Sigmoid colon (tissue), 7 donors: ENCODE measurements around the gene ADAMTS7. TPM values are rescaled to one million over a fixed set of nuclear protein-coding genes. Genes with fewer than 3 reads are reported as not detected.
"Not testable (repeated sequence)": the region's sequence is repeated elsewhere in the genome, so short reads cannot be mapped to it uniquely, and the experiment has no call there.

ENCODE experiments used
- DNase-seq: peaks from one replicate; pipeline ENCODE4 v3.0.0-alpha.2; 2019
- H3K27ac ChIP-seq, 4 donors: fragments of 200-600 bp; sonication (generic); one replicate each; pipeline ENCODE4 v1.5.1; 2016 to 2019; ENCODE audit warnings: mild to moderate bottlenecking in 1 of 4
- H3K27me3 ChIP-seq, 3 donors: fragments of 200-600 bp; sonication (generic); one replicate each; pipeline ENCODE4 v1.5.1; 2019; ENCODE audit warnings: mild to moderate bottlenecking in 1 of 3
- H3K36me3 ChIP-seq, 4 donors: fragments of 200-600 bp; sonication (generic); one replicate each; pipeline ENCODE4 v1.5.1; 2016 to 2019
- H3K4me1 ChIP-seq, 4 donors: fragments of 200-600 bp; sonication (generic); one replicate each; pipeline ENCODE4 v1.5.1; 2017 to 2019
- H3K4me3 ChIP-seq, 4 donors: fragments of 200-600 bp; sonication (generic); one replicate each; pipeline ENCODE4 v1.5.1; 2017 to 2019; ENCODE audit warnings: mild to moderate bottlenecking in 2 of 4, moderate library complexity in 1 of 4
- H3K9me3 ChIP-seq, 4 donors: fragments of 200-600 bp in 3 of 4; sonication (generic) in 3 of 4; one replicate each; pipeline versions ENCODE4 v1.5.1 to v1.6.1; 2013 to 2019
- EP300 ChIP-seq, 4 donors: sonication (generic); formaldehyde crosslinking; IDR thresholded peaks; one replicate each; pipeline ENCODE4 v1.6.1; 2017; ENCODE audit warnings: antibody characterized with exemption in 4 of 4
- POLR2A ChIP-seq, 2 donors: fragments of 450-650 bp; IDR thresholded peaks; one replicate each; pipeline ENCODE4 v1.6.1; 2016; ENCODE audit warnings: antibody characterized with exemption in 2 of 2, mild to moderate bottlenecking in 2 of 2, moderate library complexity in 2 of 2
- POLR2AphosphoS5 ChIP-seq, 4 donors: sonication (generic); formaldehyde crosslinking; IDR thresholded peaks; one replicate each; pipeline ENCODE4 v1.6.1; 2017; ENCODE audit warnings: antibody characterized with exemption in 4 of 4
- WGBS, 2 donors: extraction: QIAGEN DNeasy Blood & Tissue Kit; methylation state at CpG; one replicate each; pipeline ENCODE4 v1.1.7; 2013; 5-methylcytosine and 5-hydroxymethylcytosine counted together
- intact Hi-C: fragments of 100-400 bp; cut with DNase I; formaldehyde crosslinking; loops from one replicate; pipeline ENCODE4 v1.15.1; 2023
- polyA plus RNA-seq, 3 donors: library from polyadenylated mRNA; stranded (reverse); fragments of 200-250 nt; gene quantifications; one replicate each; pipeline ENCODE4 v1.2.3, GENCODE V29; 2013
- total RNA-seq, 4 donors: library from RNA; depleted of rRNA; stranded (reverse); fragments of >200 nt; gene quantifications; one replicate each; pipeline ENCODE4 v1.1.0, GENCODE V29; 2016
- TF ChIP-seq, protein P1 (sequence below), 4 experiments: fragments of 450-650 bp in 3 of 4; fragments of 200-600 bp in 1 of 4; IDR thresholded peaks; one replicate each; pipeline ENCODE4 v1.5.1; 2016 to 2019; ENCODE audit warnings: antibody characterized with exemption in 4 of 4, mild to moderate bottlenecking in 3 of 4, moderate library complexity in 2 of 4
- donor health status: healthy with polysubstance abuse.
- donor health status: Bipolar disorder and iron deficiency.
- donor health status: healthy.

Gene ADAMTS7
- total and polyA plus RNA-seq, 7 donors = 0.23 to 8.3 (median 1.8) TPM; not detected in 1

DNA sequence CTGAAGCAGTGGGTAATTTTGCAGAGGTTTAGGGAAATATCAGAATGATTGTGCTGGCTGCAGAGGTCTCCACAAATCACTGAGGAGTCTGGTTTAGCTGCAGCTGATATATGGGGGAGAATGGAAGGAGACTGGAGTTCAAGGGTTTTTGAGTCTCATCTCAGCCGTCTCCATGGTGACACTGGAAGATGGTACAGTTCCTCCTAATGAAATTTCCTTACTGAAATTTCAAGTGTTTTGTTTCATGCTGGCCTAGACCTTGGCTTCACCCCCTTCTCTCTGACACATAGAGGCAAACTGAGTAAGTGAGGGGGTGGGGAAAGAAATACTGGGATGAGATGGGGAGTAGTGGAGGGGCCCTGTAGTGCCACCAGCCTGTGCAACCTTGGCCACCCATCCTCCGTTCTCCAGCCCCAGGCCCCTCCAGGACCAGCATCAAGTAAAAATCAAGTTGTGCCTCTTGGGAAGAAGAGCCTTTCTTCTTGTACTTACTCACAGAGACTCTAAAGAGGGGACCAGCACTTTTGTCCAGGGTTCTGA is 43.6 kb upstream of the ADAMTS7 start:
- TF ChIP-seq POLR2AphosphoS5 (IDR thresholded peaks at IDR 0.05) = no peak
- TF ChIP-seq POLR2A (IDR thresholded peaks at IDR 0.05) = no peak
- TF ChIP-seq, protein P1, sequence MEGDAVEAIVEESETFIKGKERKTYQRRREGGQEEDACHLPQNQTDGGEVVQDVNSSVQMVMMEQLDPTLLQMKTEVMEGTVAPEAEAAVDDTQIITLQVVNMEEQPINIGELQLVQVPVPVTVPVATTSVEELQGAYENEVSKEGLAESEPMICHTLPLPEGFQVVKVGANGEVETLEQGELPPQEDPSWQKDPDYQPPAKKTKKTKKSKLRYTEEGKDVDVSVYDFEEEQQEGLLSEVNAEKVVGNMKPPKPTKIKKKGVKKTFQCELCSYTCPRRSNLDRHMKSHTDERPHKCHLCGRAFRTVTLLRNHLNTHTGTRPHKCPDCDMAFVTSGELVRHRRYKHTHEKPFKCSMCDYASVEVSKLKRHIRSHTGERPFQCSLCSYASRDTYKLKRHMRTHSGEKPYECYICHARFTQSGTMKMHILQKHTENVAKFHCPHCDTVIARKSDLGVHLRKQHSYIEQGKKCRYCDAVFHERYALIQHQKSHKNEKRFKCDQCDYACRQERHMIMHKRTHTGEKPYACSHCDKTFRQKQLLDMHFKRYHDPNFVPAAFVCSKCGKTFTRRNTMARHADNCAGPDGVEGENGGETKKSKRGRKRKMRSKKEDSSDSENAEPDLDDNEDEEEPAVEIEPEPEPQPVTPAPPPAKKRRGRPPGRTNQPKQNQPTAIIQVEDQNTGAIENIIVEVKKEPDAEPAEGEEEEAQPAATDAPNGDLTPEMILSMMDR (IDR thresholded peaks at IDR 0.05) = no peak
- no peak for TF ChIP-seq EP300 (IDR thresholded peaks at IDR 0.05)
- Histone ChIP-seq H3K4me3 (no peak overlapping the region), H3K27me3 (no peaks in the 10 kb centered on the region), H3K9me3 (no peaks in the 10 kb centered on the region), H3K4me1 (no peaks in the 10 kb centered on the region), H3K36me3 (no peaks in the 10 kb centered on the region), H3K27ac (no peak overlapping the region)
- intact Hi-C loops = loop anchor here (5.0 kb wide), 1 partner anchor 43 kb away; the partner anchor contains the start of gene ADAMTS7
- WGBS, 2 donors = 86 to 97% methylated on average over 2 of the region's 2 CpGs
- DNase-seq = no peak

DNA sequence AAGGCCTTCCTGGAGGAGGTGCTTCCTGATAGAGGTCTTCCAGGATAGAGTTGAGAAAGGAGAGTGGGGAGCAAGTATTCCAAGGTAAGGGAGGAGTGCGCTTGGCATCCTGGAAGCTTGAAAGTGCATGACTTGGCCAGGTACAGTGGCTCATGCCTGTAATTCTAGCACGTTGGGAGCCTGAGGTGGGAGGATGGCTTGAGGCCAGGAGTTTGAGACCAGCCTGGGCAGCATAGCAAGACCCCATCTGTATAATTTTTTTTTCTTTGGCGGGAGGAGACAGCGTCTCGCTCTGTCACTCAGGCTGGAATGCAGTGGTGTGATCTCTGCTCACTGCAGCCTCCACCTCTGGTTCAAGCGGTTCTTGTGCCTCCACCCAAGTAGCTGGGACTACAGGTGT is 42.2 kb upstream of the ADAMTS7 start:
- H3K36me3 ChIP-seq = no peaks in the 10 kb centered on the region
- H3K27me3 ChIP-seq = no peaks in the 10 kb centered on the region
- H3K9me3 ChIP-seq = no peaks in the 10 kb centered on the region
- WGBS, 2 donors = 95 to 96% methylated on average over 6 of the region's 6 CpGs
- no peaks in the 10 kb centered on the region for H3K4me1 ChIP-seq
- H3K4me3 ChIP-seq = no peak overlapping the region
- DNase-seq = no peak
- intact Hi-C loops = no loop called here
- no peak overlapping the region for H3K27ac ChIP-seq
- TF ChIP-seq EP300 (IDR thresholded peaks at IDR 0.05) = no peak
- no peak for TF ChIP-seq POLR2A (IDR thresholded peaks at IDR 0.05)
- TF ChIP-seq, protein P1 (IDR thresholded peaks at IDR 0.05) = no peak

DNA sequence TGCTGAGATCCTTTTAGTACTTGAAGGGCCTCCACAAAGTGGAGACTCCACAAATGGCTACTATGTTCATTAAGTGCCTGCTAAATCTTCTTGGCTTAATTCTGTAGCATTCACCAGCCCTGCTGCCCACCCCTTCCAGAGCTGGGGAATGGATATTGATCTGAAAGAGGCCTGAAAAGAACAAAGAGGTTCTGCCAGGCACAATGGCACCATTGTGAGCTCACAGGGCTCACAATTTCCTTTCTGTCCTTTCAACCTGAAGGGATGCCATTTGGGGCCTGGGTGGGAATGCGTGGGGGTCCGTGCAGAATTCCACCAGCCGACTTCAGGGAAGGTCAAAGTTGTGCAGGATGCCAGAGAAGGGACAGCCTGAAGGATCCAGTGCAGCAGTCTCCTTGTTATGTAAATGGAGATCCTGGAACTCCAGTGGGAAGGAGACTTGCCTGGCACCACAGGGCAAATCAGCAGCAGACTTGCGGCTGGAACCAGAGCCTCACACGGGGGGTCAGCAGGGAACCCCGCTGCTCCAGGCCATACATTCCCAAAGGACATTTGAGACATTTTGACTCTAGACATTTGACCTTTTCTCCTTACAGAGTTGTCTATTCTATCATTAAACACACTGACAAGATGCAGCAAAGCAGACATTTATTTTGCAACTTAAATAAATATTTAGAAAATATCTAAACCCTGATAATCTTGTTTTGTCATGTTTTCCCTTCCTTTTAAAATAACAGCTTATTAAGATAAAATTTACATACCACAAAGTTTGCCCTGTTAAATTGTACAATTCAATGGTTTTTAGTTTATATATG is 39.9 kb upstream of the ADAMTS7 start:
- H3K36me3 ChIP-seq = no peaks in the 10 kb centered on the region
- no peak for DNase-seq
- no peaks in the 10 kb centered on the region for H3K9me3 ChIP-seq
- H3K27ac ChIP-seq = no peak overlapping the region
- intact Hi-C loops = no loop called here
- TF ChIP-seq, protein P1 (IDR thresholded peaks at IDR 0.05) = no peak
- TF ChIP-seq POLR2A (IDR thresholded peaks at IDR 0.05) (no peak), EP300 (IDR thresholded peaks at IDR 0.05) (no peak)
- WGBS, 2 donors = 59 to 72% methylated on average over 6 of the region's 6 CpGs
- H3K4me3 ChIP-seq = no peak overlapping the region
- no peaks in the 10 kb centered on the region for H3K27me3 ChIP-seq
- H3K4me1 ChIP-seq = no peaks in the 10 kb centered on the region

DNA sequence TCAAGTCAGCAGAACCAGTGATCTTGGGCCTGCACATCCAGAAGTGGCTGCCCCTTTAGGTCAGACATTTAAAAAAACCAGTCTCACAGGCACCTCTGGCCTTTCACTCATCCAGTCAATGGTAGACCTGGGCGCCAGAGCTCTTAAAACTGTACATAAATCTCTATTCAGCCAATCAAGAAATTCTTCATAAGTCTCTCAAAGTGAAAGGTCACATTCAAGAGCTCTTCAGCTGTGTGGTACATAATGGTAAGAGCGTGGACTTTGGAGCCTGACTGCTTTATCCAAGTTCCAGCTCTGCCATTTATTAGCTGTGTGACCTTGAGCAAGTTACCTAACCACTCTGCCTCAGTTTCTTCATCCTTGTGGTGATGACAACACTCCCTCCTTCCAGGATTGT is 39.1 kb upstream of the ADAMTS7 start:
- no peaks in the 10 kb centered on the region for H3K4me1 ChIP-seq
- no peak for TF ChIP-seq POLR2A (IDR thresholded peaks at IDR 0.05)
- no peak for TF ChIP-seq POLR2AphosphoS5 (IDR thresholded peaks at IDR 0.05)
- no peak for TF ChIP-seq EP300 (IDR thresholded peaks at IDR 0.05)
- TF ChIP-seq, protein P1 (IDR thresholded peaks at IDR 0.05) = no peak
- no peak overlapping the region for H3K27ac ChIP-seq
- intact Hi-C loops = no loop called here
- H3K36me3 ChIP-seq = no peaks in the 10 kb centered on the region
- H3K27me3 ChIP-seq = no peaks in the 10 kb centered on the region
- DNase-seq = no peak
- WGBS, 2 donors = 82 to 94% methylated on average over 2 of the region's 2 CpGs
- no peaks in the 10 kb centered on the region for H3K9me3 ChIP-seq
- no peak overlapping the region for H3K4me3 ChIP-seq

DNA sequence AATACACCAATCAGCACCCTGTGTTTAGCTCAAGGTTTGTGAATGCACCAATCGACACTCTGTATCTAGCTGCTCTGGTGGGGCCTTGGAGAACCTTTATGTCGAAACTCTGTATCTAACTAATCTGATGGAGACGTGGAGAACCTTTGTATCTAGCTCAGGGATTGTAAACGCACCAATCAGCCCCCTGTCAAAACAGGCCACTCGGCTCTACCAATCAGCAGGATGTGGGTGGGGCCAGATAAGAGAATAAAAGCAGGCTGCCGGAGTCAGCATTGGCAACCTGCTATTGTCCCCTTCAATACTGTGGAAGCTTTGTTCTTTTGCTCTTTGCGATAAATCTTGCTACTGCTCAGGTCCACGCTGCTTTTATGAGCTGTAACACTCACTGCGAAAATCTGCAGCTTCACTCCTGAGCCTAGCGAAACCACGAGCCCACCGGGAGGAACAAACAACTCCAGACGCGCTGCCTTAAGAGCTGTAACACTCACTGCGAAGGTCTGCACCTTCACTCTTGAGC is 36.2 kb upstream of the ADAMTS7 start:
- intact Hi-C loops, H3K4me3 ChIP-seq, H3K9me3 ChIP-seq, H3K27me3 ChIP-seq, H3K36me3 ChIP-seq, H3K27ac ChIP-seq, DNase-seq, H3K4me1 ChIP-seq: not testable (repeated sequence)
- WGBS, 2 donors = 78 to 86% methylated on average over 15 of the region's 15 CpGs

DNA sequence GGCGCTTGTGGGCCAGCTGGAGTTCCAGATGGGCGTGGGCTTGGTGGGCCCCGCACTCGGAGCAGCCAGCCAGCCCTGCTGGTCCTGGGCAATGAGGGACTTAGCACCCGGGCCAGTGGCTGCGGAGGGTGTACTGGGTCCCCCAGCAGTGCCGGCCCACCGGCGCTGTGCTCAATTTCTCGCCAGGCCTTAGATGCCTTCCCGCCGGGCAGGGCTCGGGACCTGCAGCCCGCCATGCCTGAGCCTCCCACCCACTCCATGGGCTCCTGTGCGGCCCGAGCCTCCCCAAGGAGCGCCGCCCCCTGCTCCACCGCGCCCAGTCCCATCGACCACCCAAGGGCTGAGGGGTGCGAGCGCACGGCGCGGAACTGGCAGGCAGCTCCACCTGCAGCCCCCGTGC is 35.6 kb upstream of the ADAMTS7 start:
- H3K27me3 ChIP-seq, DNase-seq, H3K36me3 ChIP-seq, H3K4me3 ChIP-seq, H3K4me1 ChIP-seq, intact Hi-C loops, H3K27ac ChIP-seq, H3K9me3 ChIP-seq: not testable (repeated sequence)
- 92 to 98% methylated on average over 27 of the region's 27 CpGs for WGBS, 2 donors
